Stimulated activated CD4-positive, alpha-beta T cell treated with anti-CD3 and anti-CD28 coated beads, Interleukin-4, amount 100 ng/mL, for 48 hours (primary cell): ENCODE data around the gene SHROOM4.

ENCODE experiments used
- DNase-seq, 2 donors: peaks; one replicate each; pipeline ENCODE4 v3.0.0-alpha.2; 2020; ENCODE audit warnings: low read depth in 2 of 2

Gene SHROOM4

DNA sequence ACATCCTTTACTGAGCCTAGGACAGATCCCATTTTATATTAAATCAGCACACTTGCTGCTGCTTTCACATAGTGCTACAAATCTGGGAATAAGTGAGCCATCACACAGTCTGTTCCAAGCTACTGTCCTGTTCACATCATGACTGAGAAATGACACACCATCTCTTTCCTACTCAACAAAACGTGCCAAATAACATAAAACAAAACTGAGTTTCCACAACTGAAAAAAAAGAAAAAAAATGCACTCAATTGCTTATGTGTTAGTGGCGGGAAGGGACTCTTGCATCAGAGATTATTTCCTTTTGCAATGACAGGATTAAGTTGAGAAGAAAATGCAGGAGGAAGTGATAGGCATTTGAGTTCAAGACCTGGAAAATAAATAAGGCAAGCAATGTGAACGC is 109.0 kb downstream of the SHROOM4 start:
- DNase-seq = no peak

- DNase-seq = no peak
Observed at GRCh38 chrX:50704360-50704759, 109.6 kb downstream of the SHROOM4 start.

DNA sequence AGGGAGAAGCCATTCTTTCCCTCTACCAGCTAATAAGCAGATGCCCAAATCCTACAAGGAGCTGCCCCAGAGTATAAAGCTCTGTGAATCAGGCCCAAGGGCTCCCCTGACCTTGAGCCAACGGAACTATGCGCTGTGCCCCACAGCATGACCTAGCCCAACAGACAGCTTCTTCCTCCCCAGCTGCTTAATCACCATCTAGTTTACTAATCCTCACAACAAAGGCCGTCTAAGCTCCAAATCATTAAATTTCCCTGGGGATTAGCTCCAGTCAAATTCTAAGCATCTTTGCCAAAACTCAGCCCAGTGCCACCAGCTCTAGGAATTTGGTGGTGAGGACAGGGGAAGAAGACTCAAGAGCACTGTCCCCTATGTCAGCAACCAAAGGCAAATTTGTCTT is 113.1 kb downstream of the SHROOM4 start:
- DNase-seq = no peak

- DNase-seq = no peak
Observed at GRCh38 chrX:50698944-50699343, 115.0 kb downstream of the SHROOM4 start.

DNA sequence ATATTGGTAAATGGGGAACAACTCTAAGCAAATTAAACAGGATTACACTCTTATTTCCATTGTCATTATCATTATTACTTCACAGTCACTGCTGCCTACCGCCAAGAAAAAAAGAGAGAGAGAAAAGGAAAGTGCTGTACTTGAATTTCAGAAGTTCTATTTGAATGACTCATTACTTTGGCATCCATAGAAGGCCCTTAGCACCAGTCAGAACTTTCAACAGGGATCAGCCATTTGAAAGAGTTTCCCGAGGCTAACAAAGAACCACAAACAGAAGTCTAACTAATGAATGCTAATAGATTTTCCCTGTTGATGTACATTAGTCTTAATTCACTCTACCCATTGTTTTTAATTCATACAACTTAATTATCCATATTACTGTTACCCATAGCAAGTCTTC is 116.3 kb downstream of the SHROOM4 start:
- no peak for DNase-seq

DNA sequence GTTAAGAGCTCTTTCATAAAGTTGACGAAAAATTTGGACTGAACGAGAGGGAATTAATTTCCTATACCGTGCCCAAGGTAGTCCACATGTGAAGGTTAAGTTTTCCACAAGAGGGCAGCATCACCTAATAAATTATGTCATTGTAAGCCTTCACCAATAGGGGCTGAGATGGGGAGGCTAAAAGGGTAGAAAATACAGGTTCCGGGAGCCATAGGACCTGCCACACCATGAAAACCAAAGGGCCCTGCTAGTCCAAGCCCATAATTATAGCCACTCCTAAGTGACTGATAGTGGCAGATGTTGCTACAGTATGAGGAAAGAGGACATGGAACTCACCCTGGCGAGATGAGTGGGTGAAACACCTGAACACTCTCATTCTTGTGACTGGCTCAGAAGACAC is 122.2 kb downstream of the SHROOM4 start:
- DNase-seq = no peak

GRCh38 chrX:50684871-50685270 is 129.1 kb downstream of the SHROOM4 start:
- no peak for DNase-seq

DNA sequence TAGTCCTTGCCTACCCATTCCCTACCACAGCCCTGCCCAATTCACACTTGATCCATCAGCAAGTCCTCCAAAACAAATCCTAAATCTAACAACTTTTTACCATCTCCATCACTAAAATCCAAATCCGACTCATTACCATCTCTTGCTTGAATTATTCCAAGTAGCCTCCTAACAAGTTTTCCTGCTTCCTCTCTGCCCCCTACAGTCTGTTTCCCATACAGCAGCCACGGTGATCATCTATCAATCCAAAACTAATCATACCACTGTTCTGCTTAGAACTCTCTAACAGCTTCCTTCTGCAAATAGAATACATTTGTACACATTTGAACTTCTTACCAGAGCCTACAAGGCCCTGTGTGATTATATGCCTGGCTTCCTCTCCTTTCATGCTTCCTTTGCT is 133.0 kb downstream of the SHROOM4 start:
- DNase-seq = no peak

- no peak for DNase-seq
Observed at GRCh38 chrX:50677789-50678188, 136.2 kb downstream of the SHROOM4 start.

DNA sequence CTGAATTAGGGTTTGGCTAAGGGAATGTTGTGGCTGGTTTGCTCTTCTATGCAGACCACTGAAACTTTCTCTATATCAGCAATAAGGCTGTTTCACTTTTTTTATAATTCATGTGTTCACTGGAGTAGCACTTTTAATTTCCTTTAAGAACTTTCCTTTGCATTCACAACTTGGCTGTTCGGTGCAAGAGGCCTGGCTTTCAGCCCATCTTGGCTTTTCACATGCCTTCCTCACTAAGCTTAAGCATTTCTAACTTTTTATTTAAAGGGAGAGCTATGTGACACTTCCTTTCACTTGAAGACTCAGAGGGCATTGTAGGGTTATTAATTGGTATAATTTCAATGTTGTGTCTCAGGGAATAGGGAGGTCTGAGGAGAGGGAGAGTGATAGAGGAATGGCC is 142.3 kb downstream of the SHROOM4 start:
- DNase-seq = no peak

GRCh38 chrX:50668860-50669259 is 145.1 kb downstream of the SHROOM4 start:
- no peak for DNase-seq

- DNase-seq = no peak
Observed at GRCh38 chrX:50648156-50648555, 165.8 kb downstream of the SHROOM4 start.

- no peak for DNase-seq
Observed at GRCh38 chrX:50644496-50644895, 169.5 kb downstream of the SHROOM4 start.

DNA sequence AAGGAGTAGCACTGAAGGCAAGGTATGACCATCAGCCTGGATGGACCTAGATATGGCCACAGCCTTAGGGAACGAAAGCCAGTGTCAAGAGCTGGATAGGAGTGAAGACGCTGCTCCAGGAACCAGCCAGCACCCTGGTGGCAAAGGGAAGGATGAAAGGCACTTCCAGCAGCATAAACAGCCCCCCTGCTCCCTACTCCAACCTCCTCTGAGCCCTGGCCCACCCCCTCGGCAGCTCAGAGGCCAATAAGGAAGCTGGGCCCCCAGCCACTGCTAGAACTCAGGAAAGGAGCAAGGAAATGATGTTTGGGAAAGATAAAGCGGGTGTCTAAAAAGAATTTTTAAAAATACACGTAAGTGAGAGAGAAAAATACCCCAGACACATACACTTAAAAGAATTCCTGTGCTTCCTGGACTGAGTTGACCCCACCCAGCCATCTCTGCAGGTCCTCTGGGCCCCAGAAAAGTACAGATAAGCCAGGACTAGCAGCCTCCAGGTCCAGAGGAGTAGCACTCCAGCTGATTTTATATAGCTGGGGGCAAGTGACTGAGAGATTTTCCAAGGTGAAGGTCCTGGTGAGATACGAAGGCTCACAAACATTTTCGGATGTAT is 170.4 kb downstream of the SHROOM4 start:
- DNase-seq = no peak

- no peak for DNase-seq
Observed at GRCh38 chrX:50638123-50638522, 175.9 kb downstream of the SHROOM4 start.

- no peak for DNase-seq
Observed at GRCh38 chrX:50635817-50636365, 178.1 kb downstream of the SHROOM4 start.

DNA sequence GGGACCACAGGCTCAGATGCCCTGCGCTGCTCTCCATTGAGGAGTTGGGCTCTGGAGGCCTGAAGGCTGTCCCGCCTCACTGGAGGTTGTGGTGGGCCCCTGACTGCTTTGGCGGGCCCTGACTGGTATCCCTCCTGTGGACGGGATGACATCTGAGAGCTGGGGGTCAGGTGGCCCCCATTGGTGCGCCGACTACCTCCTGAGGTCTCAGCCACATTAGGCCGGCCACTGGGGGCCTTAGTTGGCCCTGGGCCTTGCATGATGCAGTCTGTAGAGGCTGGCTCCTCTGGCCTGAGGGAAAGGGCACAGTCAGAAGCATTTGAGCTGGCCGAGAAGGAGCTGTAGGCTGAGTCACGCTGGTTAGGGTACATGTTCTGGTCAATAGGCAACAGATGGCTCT is 178.8 kb downstream of the SHROOM4 start:
- DNase-seq = no peak

GRCh38 chrX:50629774-50630173 is 184.2 kb downstream of the SHROOM4 start:
- no peak for DNase-seq

- no peak for DNase-seq
Observed at GRCh38 chrX:50627696-50628095, 186.3 kb downstream of the SHROOM4 start.

GRCh38 chrX:50626432-50626831 is 187.6 kb downstream of the SHROOM4 start:
- DNase-seq = no peak

DNA sequence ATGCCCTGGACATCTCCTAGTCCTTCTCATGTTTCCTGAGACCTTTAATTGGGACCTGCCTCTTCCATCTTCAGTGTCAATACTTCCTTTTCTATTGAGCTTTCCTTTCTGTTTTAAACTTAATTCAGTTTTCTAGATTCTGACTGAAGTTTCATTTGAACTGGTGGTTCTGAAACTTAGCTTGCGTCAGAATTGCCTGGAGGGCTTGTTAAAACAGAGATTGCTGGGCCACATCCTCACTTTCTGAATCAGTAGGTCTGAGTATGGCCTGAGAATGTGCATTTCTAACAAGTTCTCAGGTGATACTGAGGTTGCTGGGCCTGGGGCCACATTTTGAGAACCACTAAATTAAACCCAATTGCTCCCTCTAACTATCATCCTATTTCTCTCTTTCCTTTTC is 191.2 kb downstream of the SHROOM4 start:
- DNase-seq = no peak

DNA sequence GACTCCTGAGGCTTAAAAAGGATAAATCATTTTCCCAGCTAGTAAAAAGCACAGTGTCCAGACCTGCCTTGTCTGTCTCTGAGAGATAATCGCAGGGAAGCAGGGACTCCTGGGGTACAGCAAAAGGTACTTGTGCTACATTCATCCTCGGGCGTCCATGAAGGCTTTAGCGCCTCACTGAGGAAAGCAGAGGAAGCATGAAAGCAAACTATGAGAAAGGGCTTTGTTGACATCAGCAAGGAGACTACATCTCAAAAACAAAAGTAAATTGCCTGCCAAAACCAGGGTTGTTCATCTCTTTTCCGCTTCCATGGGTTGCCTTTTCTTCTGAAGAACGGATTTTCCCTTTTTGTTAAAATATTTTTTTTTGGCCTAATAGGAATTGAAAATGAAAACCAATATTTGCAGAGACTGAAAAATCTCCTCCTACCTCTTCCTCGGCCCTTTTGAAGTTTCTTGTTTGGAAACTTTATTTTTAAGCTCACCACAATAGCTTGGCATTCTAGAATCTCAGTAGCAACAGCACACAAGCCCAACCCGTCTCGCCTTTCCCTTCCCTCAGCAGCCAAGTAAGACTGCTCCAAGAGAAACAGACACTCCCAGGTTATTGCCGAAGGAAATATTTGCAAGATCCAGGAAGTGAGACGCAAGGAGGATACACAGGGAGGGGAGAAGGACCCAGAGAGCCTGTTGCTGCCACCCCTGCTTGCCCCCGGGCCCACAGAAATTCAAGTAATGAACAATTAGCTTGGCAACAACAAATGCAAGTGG is 195.0 kb downstream of the SHROOM4 start:
- no peak for DNase-seq

GRCh38 chrX:50617183-50617582 is 196.8 kb downstream of the SHROOM4 start:
- no peak for DNase-seq
